H54 (cell line): Measurements from ENCODE around the gene RAB11A.

Experiments
- DNase-seq: peaks from one replicate; pipeline ENCODE4 v3.0.0; 2011; ENCODE audit warnings: low spot score, mixed read lengths; ENCODE audit not compliant: insufficient read length
- FAIRE-seq: peaks from 3 replicates; lab custom pipeline; 2011; peaks lifted over from hg19 to GRCh38; lab: Jason Lieb, UNC
- POLR2A ChIP-seq: IDR thresholded peaks from 2 replicates; pipeline ENCODE4 v1.6.1; 2011; ENCODE audit warnings: low read depth, mild to moderate bottlenecking, low read length

RAB11A gene

GRCh38 chr15:65835447-65835846 is 33.8 kb upstream of the RAB11A start:
- TF ChIP-seq POLR2A, result no peak
- no peak for FAIRE-seq
- no peak for DNase-seq

- DNase-seq, result no peak
- FAIRE-seq, result no peak
- no peak for TF ChIP-seq POLR2A
Measured at GRCh38 chr15:65836665-65837064, 32.6 kb upstream of the RAB11A start.

- no peak for DNase-seq
- TF ChIP-seq POLR2A, result no peak
- FAIRE-seq, result no peak
Measured at GRCh38 chr15:65837301-65838294, 31.7 kb upstream of the RAB11A start.

GRCh38 chr15:65839354-65839901 is 29.9 kb upstream of the RAB11A start:
- no peak for DNase-seq
- FAIRE-seq, result no peak
- TF ChIP-seq POLR2A, result no peak

GRCh38 chr15:65839985-65840384 is 29.3 kb upstream of the RAB11A start:
- no peak for TF ChIP-seq POLR2A
- no peak for FAIRE-seq
- no peak for DNase-seq

- FAIRE-seq (no peak), DNase-seq (no peak)
- TF ChIP-seq POLR2A, result no peak
Measured at GRCh38 chr15:65841121-65841930, 28.0 kb upstream of the RAB11A start.

- FAIRE-seq, result no peak
Measured at GRCh38 chr15:65845826-65846519, 23.3 kb upstream of the RAB11A start.

GRCh38 chr15:65847989-65848388 is 21.3 kb upstream of the RAB11A start:
- FAIRE-seq (no peak), DNase-seq (no peak)
- TF ChIP-seq POLR2A, result no peak

More at GRCh38 chr15:65845826-65846519, 23.3 kb upstream of the RAB11A start:
- DNase-seq, result no peak
- TF ChIP-seq POLR2A, result no peak

- no peak for TF ChIP-seq POLR2A
- DNase-seq, result no peak
- FAIRE-seq, result no peak
Measured at GRCh38 chr15:65851981-65852380, 17.3 kb upstream of the RAB11A start.

- DNase-seq (no peak), FAIRE-seq (no peak)
- TF ChIP-seq POLR2A, result no peak
Measured at GRCh38 chr15:65856821-65857455, 12.4 kb upstream of the RAB11A start.

GRCh38 chr15:65857718-65858402 is 11.4 kb upstream of the RAB11A start:
- no peak for TF ChIP-seq POLR2A
- DNase-seq, result no peak
- no peak for FAIRE-seq

- peak; percentile 90 for FAIRE-seq
- no peak for TF ChIP-seq POLR2A
- DNase-seq, result peak; percentile 47
Measured at GRCh38 chr15:65862682-65863081, 6.6 kb upstream of the RAB11A start.
